NOMO-1 treated with dmso at 0.1 percent for 144 hours (cell line): ENCODE data around the gene GRK5.
"Not testable (repeated sequence)": the region's sequence is repeated elsewhere in the genome, so short reads cannot be mapped to it uniquely, and the experiment has no call there.

Source experiments
- DNase-seq: peaks from one replicate; lab custom pipeline; 2025; ENCODE audit not compliant: unreplicated experiment; lab: John Stamatoyannopoulos, UW

The GRK5 gene

DNA sequence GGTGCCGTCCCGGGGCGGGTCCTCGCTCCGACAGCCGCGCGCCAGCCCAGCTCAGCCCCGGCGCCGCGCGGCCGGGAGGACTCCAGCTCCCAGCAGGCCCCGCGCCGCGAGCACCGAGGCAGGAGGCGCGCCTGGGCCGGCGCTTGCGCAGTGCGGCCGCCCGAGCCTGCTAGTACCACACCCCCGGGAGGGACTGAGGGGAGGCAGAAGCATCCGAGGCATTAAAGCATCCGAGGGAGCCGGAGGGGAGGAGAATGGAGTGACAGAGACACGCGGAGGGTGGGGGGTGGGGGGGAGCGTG lies at the start of gene GRK5:
GRK5 (plus strand) TSS at position 206 of the 301 bp plus-strand sequence. CDS start 347 bp downstream, outside the sequence.
- DNase-seq: peak; percentile 90

DNA sequence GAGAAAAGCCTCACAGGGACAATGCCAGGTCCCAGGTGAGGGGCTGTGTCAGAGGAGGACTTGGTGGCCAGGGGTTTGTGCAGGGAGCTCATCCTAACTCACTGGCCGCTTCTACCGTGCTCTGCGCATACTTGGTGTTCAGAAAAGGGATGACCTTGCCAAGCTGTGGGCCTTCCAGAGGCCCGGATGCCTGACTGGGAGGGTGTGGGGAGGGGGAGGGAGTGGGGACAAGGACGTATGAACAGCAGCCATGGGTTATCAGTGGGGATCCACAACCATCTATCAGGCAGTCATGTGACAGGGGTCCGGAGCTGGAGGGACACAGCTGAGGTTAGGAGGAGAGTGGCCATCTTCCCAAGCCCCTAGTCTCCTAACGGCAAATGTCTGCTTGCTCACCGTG lies 48.0 kb upstream of the GRK5 start:
- no peak for DNase-seq

DNA sequence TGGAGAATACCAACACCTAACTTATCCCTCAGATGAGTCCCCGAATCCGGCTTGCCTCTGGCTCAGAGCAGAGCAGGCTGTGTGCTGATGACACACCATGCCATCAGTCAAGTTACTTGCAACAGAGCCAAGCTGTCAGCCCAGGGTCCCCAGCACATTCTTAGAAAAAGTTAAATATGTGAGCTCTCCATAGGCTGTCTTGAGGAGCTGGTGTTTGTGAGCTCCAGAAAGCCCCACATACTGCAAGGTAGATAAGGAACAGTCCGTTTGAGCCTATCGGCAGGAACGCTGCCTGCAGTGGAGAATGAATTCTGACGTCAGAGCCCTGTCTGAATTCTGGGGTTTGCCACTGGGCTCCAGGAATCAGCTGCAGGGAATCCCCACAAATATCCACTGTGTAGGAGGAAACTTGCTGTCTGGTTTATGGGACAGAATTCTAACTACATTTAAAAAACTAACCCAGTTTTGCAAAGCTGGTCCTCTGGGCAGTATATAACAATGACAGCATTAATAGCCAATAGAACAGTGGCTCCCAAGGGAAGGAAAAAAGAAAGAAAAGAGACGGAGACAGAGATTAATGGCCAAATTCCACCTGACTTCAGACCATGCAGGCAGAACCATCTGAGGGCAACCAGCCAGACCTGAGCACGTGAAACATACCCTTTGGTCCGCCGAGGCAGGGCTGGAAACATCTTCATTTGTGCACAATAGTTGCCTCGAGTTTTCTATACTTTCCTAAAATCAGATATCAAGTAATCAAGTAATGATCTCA lies 45.5 kb upstream of the GRK5 start:
- DNase-seq: no peak

DNA sequence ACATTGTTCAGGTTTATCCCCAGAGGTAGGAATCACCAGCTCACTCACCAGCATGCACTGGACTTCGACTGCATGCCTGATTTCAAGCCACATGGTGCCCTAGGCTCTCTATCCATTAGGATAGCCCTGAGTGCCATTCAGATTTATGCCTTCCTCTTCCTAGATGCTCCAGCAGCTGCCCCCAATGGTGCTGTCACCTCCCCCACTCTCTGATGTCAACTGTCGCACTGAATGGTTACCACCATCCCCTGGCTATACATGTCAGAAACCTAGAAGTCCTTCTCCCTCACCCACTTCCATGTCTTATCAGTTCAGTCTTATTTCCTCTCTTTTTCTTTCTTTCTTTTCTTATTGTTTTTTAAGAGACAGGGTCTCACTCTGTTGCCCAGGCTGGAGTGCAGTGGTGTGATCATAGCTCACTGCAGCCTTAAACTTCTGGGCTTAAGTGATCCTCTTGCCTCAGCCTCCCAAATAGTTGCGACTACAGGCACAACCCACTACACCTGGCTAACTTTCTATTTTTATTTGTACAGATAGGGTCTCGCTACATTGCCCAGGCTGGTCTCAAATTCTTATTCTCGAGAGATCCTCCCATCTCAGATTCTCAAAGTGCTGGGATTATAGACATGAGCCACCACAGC lies 44.8 kb upstream of the GRK5 start:
- no peak for DNase-seq

DNA sequence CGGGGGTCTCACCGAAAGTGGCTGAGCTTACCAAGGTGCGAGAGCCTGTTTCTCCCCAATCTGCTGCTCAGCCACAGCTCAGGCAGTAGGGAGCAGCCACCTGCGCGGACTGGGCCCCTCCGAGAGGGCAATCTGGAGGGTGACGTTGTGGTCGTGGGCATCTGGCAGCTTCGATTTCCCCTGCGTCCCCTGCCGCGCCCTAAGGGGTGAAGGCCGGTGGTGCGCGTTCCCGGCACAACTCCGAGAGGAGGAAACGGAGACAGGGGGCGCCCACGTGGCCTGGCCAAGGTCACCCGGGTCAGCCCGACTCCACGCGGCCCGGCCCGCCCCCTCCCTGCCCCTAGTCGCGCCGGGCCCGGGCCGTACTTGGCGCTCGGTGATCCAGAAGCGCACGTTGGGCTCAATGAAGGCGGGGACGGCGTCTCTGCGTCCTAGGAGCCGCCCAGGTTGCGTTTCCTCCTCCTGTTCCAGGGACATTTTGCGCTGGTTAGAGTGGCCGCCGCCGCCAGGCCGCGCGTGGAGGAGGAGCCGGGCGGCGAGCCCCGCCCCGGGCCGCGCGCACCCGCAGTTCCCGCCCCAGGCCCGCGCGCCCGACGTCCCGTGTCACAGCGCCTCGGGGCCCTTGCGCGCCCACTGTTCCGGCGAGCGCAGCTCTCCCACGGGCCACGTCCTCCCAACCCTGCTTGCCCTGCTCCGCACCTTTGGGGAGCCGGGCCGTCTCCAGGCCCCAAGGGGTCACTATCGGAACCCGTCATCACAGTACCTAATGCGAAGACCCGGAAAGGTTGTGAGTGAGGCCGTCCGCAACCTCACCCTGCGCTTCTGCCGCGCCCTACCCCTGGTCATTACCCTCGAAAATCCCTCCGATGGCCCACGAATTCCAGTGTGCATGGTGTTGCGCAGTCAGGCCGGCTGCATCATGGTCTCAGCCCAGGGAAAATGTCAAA lies 41.9 kb upstream of the GRK5 start, which contains the start of gene SFXN4:
SFXN4 (minus strand) TSS at position 544 of the 947 bp plus-strand sequence; CDS start at position 477, 67 bp downstream.
- peak; percentile 66 for DNase-seq

DNA sequence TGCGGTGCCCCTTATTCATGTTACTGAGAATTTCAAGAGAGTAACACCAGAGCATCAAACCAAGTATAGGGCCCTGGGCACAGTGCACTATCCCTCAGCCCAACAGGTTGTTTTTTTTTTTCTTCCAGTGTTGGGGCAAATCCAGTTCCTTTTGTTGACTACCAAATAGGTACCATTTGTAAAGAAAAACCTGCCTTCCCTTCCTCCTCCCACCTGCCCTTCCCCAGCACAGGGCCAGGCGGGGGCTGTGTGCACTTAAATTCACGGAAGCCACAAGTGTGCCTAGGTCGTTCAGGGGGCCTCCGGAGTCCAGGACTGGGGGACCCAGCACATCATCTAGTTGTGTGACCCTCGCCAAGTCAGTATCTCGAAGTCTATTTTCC lies 41.3 kb upstream of the GRK5 start:
- no peak for DNase-seq

DNA sequence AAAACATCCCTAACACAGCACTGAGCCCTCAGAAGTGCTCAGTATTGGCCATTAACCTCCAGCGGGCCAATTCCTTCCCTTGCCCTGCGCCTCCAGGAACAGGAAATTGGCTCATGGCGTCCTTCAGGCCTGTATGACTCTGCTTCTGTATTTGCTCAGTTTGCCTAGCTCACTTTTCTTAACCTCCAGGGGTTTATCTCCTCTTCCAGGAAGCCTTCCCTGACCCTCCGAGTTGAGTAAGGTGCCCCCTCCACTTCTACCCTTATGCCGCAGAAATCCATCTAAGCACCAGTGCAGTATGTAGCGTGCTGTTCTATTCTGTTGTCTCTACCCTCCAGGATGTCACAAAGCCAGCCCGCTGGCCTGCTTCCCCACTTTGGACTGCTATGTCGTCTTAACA lies 40.8 kb upstream of the GRK5 start:
- DNase-seq: peak; percentile 15

DNA sequence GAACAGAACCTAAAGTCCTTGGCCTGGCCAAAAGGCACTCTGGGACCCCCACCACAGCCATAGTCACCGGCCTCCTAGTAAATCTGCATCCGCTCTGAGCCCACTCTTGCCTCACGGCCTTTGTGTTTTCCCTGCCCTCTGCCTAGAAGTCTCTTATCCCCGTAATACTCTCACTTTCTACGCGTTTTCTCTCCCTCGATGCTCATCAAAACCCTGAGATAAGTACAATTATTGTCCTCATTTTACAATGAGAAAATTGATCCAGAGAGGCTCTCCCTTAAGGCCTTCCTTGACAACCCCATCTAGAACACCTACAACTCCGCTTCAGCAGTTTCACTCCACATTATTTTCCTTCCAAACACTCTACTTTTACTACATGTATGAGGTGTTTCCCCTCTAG lies 40.3 kb upstream of the GRK5 start:
- DNase-seq: no peak

DNA sequence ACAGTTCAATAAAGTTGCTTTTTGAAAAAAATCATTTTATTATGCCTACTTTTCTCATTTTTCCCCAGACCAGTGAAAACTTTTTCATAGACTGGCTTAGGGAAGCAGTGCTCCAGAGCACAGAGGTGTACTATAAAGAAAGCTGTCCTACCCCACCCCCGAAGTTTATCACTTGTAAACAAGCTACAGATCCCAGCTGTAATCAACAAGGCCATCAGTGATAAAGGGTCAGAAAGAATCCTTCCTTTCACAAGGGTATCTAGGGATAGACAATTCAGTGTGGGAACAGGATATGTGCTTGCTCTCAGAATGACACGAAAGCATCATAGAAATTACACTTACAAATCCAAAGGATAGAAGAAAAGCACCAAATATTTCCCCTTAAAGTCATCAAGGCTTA lies 33.3 kb upstream of the GRK5 start:
- no peak for DNase-seq

DNA sequence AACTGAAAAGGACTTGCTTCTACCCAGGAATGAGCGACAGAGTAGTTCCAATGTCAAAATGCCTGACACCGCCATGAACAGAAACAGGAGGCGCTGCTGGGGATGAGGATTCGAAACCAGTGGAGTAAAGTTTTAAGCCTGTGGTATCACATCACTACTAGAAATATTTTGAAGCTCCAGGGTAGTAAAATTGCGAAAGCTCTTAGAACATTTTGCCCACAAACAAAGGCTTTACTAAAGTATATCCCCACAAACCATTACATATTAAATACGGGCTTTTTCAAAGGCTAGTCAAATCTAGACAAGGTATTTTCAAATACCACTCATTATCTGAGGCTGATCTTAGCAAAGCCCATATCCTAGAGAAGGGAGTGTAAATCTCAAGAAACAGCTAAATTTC lies 31.2 kb upstream of the GRK5 start:
- DNase-seq: no peak

DNA sequence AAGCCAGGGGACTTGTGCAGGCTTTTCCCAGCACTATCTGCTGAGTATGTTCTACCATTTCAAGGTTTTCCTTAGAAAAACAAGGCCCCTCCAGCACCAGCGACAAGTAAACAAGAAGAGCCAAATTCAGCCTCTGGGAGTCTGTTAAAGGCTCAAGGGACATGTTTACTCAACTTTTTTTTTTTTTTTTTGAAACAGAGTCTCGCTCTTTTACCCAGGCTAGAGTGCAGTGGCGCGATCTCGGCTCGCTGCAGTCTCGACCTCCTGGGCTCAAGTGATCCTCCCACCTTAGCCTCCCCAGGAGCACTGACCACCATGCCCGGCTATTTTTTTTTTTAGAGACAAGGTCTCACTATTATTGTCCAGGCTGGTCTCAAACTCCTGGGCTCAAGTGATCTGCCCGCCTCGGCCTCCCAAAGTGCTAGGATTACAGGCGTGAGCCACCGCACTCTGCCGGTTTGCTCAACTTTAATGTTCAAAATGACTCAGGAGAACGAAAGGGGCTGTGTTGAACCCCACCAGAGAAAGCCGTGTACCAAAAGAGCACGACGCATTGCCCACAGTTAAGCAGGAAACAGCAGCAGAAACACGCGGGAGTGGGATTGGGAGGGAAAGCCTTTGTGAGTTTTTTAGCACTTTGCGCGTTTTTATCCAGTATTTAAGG lies 29.5 kb upstream of the GRK5 start:
- DNase-seq: no peak

DNA sequence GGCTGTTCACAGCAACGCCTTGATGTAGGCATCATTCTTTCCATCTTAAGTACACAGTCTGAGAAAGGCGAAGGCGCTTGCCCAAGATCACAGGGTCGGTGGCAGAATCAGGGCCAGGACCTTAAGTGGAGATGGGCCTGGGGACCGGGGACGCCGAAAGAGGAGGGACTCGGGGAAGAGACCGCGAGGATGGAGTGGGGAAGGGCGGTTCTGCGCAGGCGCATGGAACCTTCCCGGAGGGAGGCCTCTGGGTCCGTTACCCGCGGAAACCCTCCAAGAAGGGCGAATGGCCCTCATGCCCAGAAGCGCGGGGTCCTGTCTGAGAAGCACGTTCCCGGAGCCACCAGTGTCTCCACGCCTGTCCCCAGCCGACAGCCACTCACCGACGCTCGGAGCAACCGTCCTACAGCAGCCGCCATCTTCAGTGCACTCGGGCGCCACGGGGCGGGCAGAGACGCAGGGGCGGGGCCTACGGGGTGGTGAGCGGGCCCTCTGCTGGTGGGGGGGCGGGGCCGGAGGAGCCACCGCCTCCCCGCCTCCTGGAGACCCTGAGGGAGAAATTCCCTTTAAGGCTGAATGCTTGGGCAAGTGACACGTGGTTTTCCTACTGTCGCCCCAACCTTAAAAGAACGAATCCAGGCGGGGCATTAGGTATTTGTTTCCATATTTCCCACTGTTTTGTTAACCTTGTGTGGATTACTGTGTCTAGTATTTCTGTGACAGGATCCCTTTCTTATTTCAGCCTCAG lies 28.8 kb upstream of the GRK5 start, which contains the start of gene PRDX3:
PRDX3 (minus strand) TSS at position 441 of the 748 bp plus-strand sequence; CDS start at position 419, 22 bp downstream.
- DNase-seq: peak; percentile 80

DNA sequence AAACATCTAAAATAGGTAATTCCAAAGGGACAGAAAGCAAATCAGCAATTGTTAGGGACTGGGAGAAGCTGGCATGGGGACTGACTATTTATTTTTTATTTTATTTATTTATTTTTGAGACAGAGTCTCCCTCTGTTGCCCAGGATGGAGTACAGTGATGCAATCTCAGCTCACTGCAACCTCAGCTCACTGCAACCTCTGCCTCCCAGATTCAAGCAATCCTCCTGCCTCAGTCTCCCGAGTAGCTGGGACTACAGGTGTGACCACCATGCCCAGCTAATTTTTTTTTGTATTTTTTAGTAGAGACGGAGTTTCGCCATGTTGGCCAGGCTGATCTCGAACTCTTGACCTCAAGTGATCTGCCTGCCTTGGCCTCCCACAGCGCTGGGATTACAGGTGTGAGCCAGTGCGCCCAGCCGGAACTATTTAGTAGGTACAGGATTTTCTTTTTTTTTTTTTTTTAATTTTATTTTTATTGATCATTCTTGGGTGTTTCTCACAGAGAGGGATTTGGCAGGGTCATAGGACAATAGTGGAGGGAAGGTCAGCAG lies 26.4 kb upstream of the GRK5 start:
- DNase-seq: not testable (repeated sequence)

DNA sequence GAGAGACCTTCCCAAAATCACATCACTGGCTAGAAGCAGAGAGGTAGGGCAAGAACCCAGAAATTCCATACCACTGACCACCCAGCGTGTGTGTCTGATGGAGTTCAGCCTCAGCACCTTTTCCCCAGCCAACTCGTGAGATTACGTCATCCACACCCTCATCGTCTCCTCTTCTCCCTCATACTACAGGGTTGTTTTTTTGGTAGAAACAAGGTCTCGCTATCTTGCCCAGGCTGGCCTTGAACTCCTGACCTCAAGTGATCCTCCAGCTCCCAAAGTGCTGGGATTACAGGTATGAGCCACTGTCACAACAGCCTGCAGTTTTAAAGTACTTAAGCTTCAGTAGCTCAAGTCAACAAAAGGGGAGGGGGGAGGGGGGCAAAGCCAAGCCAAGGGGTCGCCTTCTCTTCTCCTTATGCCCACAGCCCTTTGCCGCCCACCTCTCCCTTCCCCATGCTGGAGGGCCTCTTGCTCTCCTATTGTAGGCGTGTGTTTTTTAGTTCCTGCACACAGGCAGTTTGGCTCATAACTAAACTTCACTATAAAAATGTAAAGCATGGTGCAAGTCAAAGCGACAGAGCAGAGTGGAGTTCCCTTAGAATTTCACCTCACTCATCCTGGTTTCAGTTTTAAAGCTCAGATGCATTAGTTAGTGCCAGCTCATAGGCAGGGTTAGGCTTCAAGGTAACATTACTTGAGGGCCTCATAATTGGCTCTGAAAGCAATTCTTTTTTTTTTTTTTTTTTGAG lies 23.5 kb upstream of the GRK5 start:
- no peak for DNase-seq

DNA sequence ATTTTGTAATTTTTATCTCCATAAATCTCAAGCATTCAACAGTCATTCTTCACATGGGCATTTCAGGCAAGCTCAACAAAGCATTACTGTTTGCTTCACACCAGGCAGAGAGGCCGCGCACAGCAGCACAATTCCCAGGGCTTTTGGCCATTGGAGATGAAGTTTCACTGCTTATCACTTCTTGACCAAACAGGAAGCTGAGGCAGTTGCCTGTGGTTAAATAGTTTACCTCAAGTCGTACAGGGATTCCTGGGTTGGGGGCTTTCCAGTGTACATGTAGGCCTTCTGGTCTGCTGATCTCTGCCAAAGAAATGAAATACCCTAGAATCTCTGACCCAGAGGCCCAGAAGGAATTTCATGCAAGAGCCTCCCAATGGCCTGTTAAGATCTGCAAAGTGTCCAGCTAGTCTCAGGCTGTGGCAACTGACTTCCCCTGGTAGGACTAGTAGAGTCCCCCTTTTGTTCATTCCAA lies 17.5 kb upstream of the GRK5 start:
- no peak for DNase-seq

DNA sequence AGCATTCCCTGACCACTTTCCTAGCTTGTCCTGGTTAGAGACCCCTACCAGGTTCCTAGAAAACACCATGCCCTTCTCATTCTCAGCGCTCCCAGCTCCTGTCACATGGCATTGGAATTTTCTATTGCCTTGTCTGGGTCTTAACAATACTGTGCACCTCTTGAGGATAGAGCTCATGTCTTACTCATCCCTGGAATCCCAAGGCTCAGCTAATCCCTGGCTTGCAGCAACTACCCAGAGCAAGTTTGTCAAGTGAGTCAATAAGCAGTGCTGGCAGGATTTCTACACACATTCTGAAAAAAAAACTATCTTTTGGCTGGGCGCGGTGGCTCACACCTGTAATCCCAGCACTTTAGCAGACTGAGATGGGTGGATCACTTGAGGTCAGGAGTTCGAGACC lies 17.0 kb upstream of the GRK5 start:
- DNase-seq: no peak

DNA sequence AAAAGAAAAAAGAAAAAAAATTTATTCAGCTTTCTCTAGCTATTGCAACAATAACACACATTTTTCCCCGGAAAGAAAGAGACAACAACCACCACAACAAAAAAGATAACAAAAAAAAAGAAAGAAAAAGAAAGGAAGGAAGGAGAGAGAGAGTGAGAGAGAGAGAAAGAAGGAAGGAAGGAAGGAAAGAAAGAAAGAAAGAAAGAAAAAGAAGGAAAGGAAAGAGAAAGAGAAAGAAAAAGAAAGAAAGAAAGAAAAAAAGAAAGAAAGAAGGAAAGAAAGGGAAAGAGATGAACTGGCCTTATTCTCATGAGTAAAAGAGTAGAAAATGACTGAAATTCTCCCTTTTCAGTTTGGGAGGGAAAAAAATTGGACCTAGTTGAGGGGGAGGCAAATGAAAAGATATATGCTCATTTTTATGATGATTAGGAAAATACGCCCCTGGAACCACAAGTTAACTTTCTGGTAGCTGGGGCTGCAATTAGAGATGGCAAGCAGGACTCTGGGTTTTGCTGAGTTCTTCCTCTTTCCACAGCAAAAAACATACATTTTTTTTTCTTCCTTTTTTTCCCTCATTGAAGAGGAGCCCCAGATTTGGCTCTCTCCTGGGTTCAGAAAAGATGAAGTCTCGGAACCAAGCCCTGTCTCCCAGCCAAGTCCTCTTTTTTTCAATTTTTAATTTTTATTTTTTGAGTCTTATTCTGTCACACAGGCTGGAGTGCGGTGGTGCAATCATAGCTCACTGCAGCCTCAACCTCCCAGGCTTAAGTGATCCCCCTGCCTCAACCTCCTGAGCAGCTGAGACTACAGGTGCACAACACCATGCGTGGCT lies 16.2 kb upstream of the GRK5 start:
- peak; percentile 36 for DNase-seq

DNA sequence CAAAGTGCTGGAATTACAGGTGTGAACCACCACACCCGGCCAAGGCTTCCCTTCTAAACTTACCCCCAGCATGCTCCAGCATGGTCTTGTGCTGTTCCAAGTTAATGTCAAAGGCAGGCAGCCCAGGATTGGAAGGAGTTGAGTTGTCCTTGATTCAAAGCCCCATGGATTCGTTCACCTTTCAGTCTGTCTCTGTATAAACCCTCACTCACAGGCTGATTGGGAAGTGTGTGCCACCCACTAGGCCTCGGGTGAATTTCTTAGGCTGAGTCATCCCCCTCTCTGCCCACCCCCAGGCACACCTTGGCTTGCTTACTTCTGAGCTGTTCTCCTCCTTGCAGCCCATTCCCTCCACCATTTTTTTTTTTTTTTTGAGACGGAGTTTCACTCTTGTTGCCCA lies 15.5 kb upstream of the GRK5 start:
- no peak for DNase-seq
